LNCaP clone FGC (cell line): ENCODE data around the gene PIGU.
A peak's percentile ranks its signal among the peaks of the same experiment; 100 is the strongest.

ENCODE experiments used
- DNase-seq: peaks from one replicate; pipeline ENCODE4 v3.0.0-alpha.2; 2011; ENCODE audit warnings: low read depth
- H3K4me3 ChIP-seq: 2 replicates; pipeline ENCODE4 v1.5.1; 2011; ENCODE audit warnings: mild to moderate bottlenecking, low read depth, low read length, control low read depth
- CTCF ChIP-seq: IDR thresholded peaks from 2 replicates; pipeline ENCODE4 v1.5.1; 2012; ENCODE audit warnings: mild to moderate bottlenecking; ENCODE audit not compliant: control insufficient read depth, insufficient read depth; ENCODE audit errors: extremely low read depth

The PIGU gene

GRCh38 chr20:34644951-34645350 is 31.9 kb downstream of the PIGU start:
- no peak overlapping the region for H3K4me3 ChIP-seq
- TF ChIP-seq CTCF: no peak
- no peak for DNase-seq

- H3K4me3 ChIP-seq: no peak overlapping the region
- DNase-seq: no peak
- TF ChIP-seq CTCF: no peak
Measured at GRCh38 chr20:34644345-34644744, 32.5 kb downstream of the PIGU start.

- TF ChIP-seq CTCF: no peak
- DNase-seq: no peak
- no peak overlapping the region for H3K4me3 ChIP-seq
Measured at GRCh38 chr20:34643928-34644327, 33.0 kb downstream of the PIGU start.

- TF ChIP-seq CTCF: no peak
- DNase-seq: no peak
- H3K4me3 ChIP-seq: no peak overlapping the region
Measured at GRCh38 chr20:34642009-34642408, 34.9 kb downstream of the PIGU start.

- TF ChIP-seq CTCF: no peak
- peak; percentile 46 for DNase-seq
- H3K4me3 ChIP-seq: no peak overlapping the region
Measured at GRCh38 chr20:34639755-34640222, 37.1 kb downstream of the PIGU start.

- TF ChIP-seq CTCF: no peak
Measured at GRCh38 chr20:34638532-34638931, 38.4 kb downstream of the PIGU start.

GRCh38 chr20:34638039-34638292 is 38.9 kb downstream of the PIGU start:
- H3K4me3 ChIP-seq: no peak overlapping the region
- DNase-seq: no peak
- no peak for TF ChIP-seq CTCF

More at GRCh38 chr20:34638532-34638931, 38.4 kb downstream of the PIGU start:
- H3K4me3 ChIP-seq: no peak overlapping the region
- no peak for DNase-seq
